Testis (tissue), 2 donors: ENCODE data around the gene TBC1D10A.

ENCODE experiments used
- CTCF ChIP-seq, 3 experiments: fragments of 450-650 bp in 2 of 3; fragments of 200-600 bp in 1 of 3; sonication (generic) in 1 of 3; IDR thresholded peaks; one replicate each; pipeline ENCODE4 v1.5.1; 2016 to 2019; ENCODE audit warnings: antibody characterized with exemption in 3 of 3, mild to moderate bottlenecking in 2 of 3, moderate library complexity in 1 of 3
- POLR2A ChIP-seq: fragments of 450-650 bp; IDR thresholded peaks from one replicate; pipeline ENCODE4 v1.6.1; 2017; ENCODE audit warnings: antibody characterized with exemption, mild to moderate bottlenecking, moderate library complexity

GRCh38 chr22:30325724-30326254 is 952 bp downstream of the TBC1D10A start:
- TF ChIP-seq CTCF (IDR thresholded peaks at IDR 0.05) (no peak), POLR2A (no peak)
